Fibroblast of skin of back (primary cell): ENCODE data around the gene RGR. TPM values are rescaled to one million over a fixed set of nuclear protein-coding genes. Genes with fewer than 3 reads are reported as not detected.

Experiments used
- DNase-seq: peaks from one replicate; pipeline ENCODE4 v3.0.0-alpha.2; 2013
- polyA plus RNA-seq, 2 experiments: library from polyadenylated mRNA; unstranded; fragments of 120-200 nt; gene quantifications; one replicate each; pipeline ENCODE4 v1.2.1, GENCODE V29; 2013; ENCODE audit not compliant: insufficient read length in 2 of 2

RGR gene, protein sequence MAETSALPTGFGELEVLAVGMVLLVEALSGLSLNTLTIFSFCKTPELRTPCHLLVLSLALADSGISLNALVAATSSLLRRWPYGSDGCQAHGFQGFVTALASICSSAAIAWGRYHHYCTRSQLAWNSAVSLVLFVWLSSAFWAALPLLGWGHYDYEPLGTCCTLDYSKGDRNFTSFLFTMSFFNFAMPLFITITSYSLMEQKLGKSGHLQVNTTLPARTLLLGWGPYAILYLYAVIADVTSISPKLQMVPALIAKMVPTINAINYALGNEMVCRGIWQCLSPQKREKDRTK
- not detected for polyA plus RNA-seq (2013, experiment 1 of 2; ENCODE audit: insufficient read length)
- not detected for polyA plus RNA-seq (2013, experiment 2 of 2; ENCODE audit: insufficient read length)

DNA sequence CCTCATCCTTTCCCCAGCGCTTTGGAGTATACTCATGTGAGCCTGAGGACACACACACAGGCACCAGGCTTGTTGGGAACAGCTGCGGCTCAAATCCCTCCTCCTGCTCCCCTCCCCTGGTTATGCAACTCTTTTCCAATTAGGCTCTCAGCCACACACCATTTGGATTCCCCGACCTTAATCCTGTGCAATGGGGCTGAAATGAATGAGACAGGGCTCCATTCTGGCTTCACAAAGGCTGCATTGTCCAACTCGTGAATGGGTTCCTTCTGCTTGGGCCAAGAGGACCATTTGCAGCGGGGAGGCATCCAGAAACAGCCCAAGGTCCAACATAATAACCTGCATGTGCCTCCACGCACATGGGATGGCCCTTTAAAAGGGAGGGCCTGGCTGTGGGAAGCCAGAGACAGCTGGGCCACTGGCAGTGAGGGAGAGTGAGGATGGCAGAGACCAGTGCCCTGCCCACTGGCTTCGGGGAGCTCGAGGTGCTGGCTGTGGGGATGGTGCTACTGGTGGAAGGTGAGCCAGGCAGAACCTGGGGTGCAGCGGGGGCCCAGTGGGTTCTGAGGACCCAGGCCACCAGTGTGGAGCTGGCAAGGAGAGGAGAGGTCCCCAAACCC, at the start of gene RGR:
Gene RGR, plus strand, starts transcription at position 403 of the 620 bp plus-strand sequence. Its CDS starts 38 bp downstream, at position 441.
- DNase-seq = no peak

DNA sequence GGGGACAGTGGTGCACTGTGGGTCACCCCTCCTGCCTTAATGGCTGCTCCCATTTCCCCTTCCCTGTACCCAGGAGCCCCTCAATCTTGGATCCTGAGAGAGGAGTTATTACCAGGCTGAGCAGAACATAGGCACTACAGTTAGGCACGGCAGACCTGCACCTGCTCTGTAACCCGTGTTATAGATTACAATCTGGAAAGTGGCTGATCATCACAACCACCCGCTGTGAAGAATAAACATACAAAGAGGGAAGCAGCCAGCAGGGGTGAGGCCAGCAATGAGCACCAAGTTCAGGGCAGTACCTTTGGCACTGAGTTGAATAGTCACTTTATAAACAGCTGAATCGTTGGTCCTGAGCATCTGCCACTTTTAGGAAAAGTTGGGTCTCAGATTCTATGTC, 48.8 kb upstream of the RGR start:
- DNase-seq = no peak

- no peak for DNase-seq
Observed at GRCh38 chr10:84196941-84197340, 47.9 kb upstream of the RGR start.

GRCh38 chr10:84197643-84198042, 47.2 kb upstream of the RGR start:
- DNase-seq = no peak

- no peak for DNase-seq
Observed at GRCh38 chr10:84198206-84198915, 46.5 kb upstream of the RGR start.

GRCh38 chr10:84200537-84201243, 44.2 kb upstream of the RGR start:
- DNase-seq = no peak

DNA sequence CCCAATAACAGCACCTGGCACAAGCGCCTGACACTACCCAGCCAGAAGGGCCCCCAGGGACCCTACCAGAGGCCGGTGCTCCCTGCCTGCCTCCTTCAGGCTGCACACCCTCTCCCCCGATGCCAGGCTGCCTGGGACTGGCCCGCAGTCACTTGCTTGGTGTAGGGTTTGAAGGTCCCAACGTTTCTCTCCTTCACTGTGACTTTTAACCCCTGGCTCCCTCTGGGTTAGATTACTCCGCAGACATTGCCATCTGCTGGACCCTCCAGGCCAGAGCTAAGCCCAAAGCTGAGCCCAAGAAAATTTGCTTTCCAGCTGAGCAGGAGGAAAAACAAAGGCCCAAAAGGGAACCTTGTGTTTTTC, 43.6 kb upstream of the RGR start:
- no peak for DNase-seq

- DNase-seq = no peak
Observed at GRCh38 chr10:84201682-84202081, 43.2 kb upstream of the RGR start.

DNA sequence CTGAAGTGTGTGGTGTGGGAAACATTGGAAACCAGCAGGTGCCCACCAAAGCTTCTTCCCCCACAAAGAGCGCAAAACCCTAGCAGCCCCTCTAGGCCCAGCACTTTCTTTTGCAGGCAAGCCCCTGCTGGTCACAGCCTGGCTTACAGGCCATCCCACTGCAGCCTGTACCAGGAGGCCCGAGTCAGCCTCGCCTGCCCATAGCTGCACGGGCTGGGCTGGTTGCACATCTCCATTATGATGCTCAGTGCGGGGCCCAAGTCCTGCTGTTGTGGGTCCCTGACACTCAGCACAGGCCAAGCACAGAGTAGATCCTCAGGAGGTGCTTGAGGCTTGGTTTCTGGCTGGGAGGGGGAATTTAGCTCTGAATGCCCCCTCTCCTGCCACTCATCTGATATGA, 42.5 kb upstream of the RGR start:
- no peak for DNase-seq

DNA sequence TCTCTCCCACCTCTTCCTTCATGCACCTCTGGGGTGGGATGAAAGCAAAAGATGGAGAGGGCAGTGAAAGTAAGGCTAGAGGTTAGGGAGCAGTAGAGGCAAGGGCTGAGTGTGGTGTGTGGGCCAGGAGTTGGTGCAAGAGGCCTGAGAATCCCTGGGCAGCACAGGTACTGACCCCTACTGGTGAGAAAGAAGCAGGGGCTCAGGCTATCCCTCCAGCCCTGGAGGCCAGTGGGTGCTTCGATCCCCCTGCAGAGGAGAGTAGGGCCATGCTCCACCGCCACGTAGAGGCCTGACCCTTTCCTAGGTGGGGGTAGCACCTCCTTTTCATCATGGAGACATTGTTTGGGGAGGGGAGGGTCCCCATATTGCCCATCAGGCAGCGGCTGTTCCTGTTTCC, 40.7 kb upstream of the RGR start:
- DNase-seq = no peak

GRCh38 chr10:84204610-84205009, 40.2 kb upstream of the RGR start:
- no peak for DNase-seq

GRCh38 chr10:84205049-84205852, 39.6 kb upstream of the RGR start:
- DNase-seq = peak; percentile 23

GRCh38 chr10:84205853-84206525, 38.9 kb upstream of the RGR start:
- DNase-seq = no peak

GRCh38 chr10:84208023-84208422, 36.8 kb upstream of the RGR start:
- DNase-seq = no peak

GRCh38 chr10:84211566-84211965, 33.3 kb upstream of the RGR start:
- no peak for DNase-seq

DNA sequence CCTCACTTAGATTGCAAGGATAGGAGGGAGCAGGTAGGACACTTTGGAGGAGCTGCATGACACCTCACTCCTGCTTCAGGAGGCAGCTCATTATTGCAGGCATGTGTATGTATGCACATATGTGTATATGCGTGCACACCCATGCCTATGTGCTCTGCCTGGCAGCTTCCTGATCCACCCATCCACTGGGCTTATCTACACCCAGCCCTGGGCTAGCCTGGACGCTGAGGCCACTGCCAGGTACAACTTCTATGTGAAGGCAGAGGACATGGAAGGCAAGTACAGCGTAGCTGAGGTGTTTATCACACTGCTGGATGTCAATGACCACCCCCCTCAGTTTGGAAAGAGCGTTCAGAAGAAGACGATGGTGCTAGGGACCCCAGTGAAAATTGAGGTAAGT, 32.8 kb upstream of the RGR start:
- no peak for DNase-seq

DNA sequence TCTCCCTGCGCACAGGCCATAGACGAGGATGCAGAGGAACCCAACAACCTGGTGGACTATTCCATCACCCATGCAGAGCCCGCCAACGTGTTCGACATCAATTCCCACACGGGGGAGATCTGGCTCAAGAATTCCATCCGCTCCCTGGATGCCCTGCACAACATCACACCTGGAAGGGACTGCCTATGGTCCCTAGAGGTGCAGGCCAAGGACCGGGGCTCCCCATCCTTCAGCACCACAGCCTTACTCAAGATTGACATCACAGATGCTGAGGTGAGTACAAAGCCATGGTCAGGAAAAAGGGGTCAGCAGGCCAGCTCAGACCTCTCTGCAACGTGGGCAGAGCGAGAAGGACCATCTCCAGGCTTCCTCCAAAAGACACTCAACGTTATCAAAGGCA, 31.8 kb upstream of the RGR start:
- no peak for DNase-seq

DNA sequence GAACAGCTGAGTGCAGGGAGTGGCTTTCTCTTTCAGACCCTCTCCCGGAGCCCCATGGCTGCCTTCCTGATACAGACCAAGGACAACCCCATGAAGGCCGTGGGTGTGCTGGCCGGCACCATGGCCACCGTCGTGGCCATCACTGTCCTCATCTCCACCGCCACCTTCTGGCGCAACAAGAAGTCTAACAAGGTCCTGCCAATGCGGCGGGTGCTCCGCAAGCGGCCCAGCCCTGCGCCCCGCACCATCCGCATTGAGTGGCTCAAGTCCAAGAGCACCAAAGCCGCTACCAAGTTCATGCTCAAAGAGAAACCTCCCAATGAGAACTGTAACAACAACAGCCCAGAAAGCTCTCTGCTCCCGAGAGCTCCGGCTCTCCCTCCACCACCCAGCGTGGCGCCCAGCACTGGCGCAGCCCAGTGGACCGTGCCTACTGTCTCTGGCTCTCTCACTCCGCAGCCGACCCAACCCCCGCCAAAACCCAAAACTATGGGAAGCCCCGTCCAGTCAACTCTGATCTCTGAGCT, 30.7 kb upstream of the RGR start:
- DNase-seq = no peak

DNA sequence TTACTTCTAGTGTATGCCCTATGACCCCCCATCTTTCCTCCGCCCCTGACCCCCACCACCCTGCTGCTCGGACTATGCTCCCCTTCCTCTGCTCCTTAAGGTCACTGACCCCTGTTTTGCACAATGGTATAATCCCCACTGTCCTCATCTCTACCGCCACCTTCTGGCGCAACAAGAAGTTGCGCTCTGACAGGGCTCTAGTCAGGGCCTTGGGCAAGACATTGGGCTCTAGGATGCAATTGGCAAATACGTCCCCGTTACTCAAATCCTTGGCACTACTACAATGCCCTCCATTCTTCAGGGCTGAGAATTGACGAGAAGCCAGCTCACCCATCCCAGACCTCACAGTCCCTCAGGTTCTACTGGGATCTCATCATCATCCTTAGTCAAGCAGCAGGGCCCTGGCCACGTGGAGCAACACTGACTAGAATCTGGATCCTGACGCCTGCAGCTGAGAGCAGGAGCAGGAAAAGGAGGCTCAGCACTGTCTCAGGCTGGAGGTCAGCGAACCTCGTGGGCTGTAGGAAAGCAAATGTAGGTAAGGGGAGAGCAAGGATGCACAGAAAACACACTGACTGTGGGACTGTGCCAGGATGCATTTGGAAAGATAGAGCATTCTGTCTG, 30.1 kb upstream of the RGR start:
- DNase-seq = no peak

- no peak for DNase-seq
Observed at GRCh38 chr10:84216834-84217233, 28.0 kb upstream of the RGR start.

DNA sequence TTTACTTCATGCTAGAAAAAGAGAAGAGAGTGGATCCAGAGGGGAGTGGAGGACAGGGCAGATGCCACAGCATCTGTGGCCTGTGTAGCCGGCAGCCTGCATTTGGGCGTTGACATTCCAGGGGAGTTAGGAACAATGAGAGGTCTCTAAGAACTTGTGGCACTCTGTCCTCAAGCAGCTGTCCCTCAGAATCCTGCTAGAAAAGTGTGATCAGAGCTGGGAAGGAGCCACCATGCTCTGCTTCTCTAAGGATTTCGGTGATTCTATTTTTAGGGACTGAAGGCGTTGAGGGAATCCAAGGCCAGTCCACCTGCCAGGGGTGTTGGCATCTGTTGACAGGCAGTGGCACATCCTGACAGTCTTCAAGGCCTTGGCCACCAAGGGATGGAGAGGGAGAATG, 27.1 kb upstream of the RGR start:
- DNase-seq = no peak
